GM18951 (cell line): ENCODE data around the gene USP3.
"Not testable (repeated sequence)": the region's sequence is repeated elsewhere in the genome, so short reads cannot be mapped to it uniquely, and the experiment has no call there.

ENCODE experiments used
- POLR2A ChIP-seq: IDR thresholded peaks from 4 replicates; pipeline ENCODE4 v1.6.1; 2011; ENCODE audit warnings: mild to moderate bottlenecking; ENCODE audit not compliant: insufficient read length, insufficient read depth; ENCODE audit errors: extremely low read depth
- in situ Hi-C: fragments of 300-500 bp; cut with MboI; formaldehyde crosslinking; loops from one replicate; pipeline ENCODE4 v1.12.0; 2022; ENCODE audit warnings: low sequenced_read_pairs, mixed read lengths, inconsistent platforms; ENCODE audit not compliant: unreplicated experiment

USP3 gene

DNA sequence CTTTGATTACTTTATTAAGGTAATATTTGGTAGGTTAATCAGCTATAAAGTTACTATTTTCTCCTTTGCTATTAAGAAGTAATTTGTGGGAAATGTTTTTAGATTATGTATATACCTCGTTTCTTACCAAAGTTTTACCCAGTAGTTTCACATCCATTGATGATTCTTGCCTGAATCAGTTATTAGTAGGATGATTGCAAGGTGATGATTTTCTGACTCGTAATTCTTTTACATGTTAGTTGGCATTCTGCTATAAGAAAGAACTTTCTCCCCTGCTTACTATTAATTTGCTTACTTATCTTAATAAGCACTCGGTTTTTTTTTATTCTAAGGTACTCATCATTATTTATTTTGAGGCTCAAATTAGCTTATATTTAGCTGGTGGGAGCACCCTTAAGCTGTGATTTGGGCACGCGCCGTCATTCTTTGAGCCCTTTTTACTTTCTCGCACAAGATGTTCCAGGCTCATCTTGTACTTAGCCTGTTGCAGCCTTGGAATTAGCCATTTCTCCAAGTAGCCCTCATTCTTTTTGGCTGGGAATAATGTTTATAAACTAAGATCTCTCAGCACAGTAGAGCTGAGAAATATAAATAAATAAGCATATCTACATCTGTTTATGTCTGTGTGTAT, 15.3 kb downstream of the USP3 start:
- in situ Hi-C loops: no loop called here
- no peak for TF ChIP-seq POLR2A

DNA sequence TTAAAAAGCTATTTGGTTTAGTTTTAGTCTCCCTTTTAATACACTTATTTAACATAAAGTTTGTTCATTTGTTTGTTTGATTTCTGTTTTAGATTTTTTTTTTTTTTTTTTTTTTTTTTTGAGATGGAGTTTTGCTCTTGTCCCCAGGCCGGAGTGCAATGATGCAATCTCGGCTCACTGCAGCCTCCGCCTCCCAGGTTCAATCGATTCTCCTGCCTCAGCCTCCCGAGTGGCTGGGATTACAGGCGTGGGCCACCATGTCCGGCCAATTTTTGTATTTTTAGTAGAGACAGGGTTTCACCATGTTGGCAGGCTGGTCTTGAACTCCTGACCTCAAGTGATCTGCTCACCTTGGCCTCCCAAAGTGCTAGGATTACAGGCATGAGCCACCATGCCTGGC, 16.1 kb downstream of the USP3 start:
- in situ Hi-C loops: not testable (repeated sequence)

GRCh38 chr15:63522225-63522578, 17.8 kb downstream of the USP3 start:
- in situ Hi-C loops: no loop called here

GRCh38 chr15:63523306-63523990, 19.1 kb downstream of the USP3 start:
- in situ Hi-C loops: no loop called here
- TF ChIP-seq POLR2A: no peak

More at GRCh38 chr15:63522225-63522578, 17.8 kb downstream of the USP3 start:
- TF ChIP-seq POLR2A: no peak

GRCh38 chr15:63524316-63525015, 20.1 kb downstream of the USP3 start:
- in situ Hi-C loops: no loop called here
- no peak for TF ChIP-seq POLR2A

DNA sequence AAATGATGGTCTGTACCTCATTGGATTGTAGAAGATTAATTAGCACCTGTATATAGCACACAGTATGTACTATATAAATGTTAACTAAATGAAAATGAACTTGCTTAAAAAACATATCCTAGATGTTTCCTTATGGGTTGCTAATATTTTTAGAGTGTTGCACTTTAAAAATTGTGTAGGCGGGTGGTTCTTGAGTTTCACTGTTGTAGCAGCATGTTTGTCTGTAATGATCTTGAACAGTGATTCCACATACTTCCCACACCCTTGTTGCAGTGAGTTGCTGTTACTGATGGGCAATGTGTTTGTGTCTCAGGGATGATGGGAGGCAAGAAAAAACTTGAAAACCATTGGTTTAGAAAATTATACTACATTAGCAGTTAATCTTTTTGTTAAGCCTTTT, 22.0 kb downstream of the USP3 start:
- in situ Hi-C loops: no loop called here
- TF ChIP-seq POLR2A: no peak

DNA sequence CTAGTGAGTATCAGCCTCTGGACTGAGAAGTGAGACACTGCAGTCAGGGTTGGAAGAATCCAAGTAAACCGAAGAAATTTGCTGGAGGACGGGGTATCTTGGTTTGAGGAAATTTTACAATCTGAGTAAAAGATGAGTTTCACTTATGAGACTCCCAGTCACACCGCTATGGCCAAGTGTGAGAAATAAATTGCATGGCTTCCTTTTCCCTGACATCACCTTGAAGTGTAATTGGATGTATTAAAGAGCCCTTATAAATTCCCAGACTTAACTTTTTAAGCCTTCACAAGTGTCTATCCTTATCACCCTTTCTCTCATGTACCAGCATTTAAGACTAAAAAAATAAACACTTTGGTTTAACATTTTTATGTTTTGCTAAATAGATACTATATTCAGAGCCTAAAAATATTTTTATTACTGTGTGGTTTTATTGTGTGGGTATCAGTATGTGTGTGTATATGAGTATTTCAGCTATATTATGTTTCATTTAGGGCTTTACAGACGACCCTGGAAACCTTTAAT, 23.8 kb downstream of the USP3 start:
- in situ Hi-C loops: no loop called here
- no peak for TF ChIP-seq POLR2A

DNA sequence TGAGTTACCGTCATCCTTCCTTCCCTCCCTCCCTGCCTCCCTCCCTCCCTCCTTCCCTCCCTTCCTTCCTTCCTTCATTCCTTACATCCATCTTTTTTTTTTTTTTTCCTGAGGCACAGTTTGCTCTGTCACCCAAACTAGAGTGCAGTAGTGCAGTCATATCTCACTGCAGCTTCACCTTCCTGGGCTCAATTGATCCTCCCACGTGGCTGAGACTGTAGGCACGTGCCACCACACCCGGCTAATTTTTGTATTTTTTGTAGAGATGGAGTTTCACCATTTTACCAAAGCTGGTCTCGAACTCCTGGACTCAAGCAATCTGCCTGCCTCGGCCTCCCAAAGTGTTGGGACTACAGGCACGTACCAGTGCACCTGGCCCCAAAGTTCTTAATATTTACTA, 25.8 kb downstream of the USP3 start:
- TF ChIP-seq POLR2A: no peak
- in situ Hi-C loops: no loop called here

- in situ Hi-C loops: no loop called here
- TF ChIP-seq POLR2A: no peak
Measured at GRCh38 chr15:63530752-63531299, 26.4 kb downstream of the USP3 start.

DNA sequence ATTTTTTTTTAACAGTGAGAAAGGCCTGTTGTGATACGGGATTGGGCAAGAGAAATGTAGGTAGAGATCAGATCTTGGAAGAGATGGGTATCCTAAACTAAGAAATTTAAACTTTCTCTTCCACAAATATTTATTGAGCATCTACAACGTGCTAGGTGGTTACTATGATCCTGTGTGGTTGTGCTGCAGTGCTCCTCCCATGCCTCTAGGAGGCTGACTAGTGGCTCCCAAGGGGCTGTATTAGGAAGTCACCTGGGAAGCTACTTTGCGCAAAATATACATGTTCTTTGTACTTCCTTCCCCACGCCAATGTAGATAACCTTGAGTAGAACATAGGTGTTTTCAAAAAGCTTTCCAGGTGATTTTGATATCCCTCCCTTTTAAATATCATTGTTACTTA, 27.2 kb downstream of the USP3 start:
- no peak for TF ChIP-seq POLR2A
- in situ Hi-C loops: no loop called here

- in situ Hi-C loops: no loop called here
- no peak for TF ChIP-seq POLR2A
Measured at GRCh38 chr15:63532307-63532744, 27.9 kb downstream of the USP3 start.

- in situ Hi-C loops: not testable (repeated sequence)
Measured at GRCh38 chr15:63534888-63535287, 30.5 kb downstream of the USP3 start.

GRCh38 chr15:63535689-63536088, 31.3 kb downstream of the USP3 start:
- no peak for TF ChIP-seq POLR2A
- in situ Hi-C loops: no loop called here

DNA sequence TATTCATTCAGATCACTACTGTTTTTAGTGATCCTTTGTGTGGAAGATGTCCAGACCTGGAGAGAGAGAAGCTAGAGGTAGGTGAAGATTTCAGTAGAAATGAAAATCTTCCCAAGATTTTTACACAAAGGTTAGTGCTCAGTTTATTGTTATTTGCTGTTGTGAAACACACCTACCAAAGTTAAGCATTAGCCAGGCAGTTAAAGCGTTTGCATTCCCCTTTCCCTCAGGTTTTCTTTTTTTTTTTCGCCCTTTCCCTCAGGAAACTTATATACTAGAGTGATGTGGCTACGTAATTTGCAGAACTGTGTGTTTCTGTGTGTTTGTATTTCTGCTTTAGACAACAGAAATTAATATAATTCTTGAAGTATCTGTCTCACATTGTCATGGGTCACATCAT, 34.5 kb downstream of the USP3 start:
- no peak for TF ChIP-seq POLR2A
- in situ Hi-C loops: no loop called here
